CD4-positive, alpha-beta T cell treated with Interleukin-15 for 1 hour (primary cell): ENCODE results near the gene AXIN2.

Experiments used
- DNase-seq: peaks from one replicate; pipeline ENCODE4 v3.0.0-alpha.2; 2020

The AXIN2 gene

DNA sequence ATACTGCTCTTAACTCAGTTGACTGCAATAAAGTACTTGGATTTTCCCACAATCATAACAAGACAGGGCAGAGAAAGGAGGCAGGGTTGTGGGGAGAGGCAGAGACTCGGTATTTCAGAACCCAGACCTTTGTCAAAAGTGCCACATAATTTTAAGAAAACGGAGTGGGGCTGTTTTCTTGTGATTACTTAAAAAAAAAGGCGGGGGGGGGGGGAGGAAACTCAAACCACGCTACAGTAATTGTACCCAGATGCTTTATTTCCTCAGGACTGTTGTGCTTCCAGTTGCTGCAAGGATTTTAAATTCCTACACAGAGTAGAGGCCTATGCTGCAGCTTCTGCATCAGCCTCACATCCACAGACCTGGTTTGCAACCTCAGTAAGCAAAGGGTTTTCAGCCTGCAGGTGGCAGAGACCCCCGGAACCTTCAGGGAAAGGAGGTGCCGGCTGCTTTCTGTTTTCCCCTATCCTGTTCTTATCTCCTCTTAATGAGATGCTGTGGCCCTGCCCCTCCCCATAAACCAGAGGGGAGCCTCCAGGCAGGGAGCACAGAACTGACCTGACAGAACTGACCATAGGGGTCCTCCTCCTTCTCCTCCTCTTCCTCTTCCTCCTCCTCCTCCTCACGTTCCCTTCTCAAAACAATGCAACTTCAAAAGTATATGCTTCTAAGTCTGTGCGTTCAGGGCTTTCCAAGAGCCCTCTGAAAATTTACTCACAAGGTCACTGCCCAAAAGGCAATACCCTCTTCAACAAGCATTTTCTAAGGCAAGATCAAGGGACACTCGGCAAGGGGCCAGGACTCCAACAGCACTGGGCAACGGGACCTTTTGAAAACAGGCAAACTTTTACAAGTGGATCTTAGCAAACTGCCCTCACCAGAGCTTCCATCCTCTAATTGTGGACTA, 7.5 kb downstream of the AXIN2 start:
- DNase-seq, result no peak

DNA sequence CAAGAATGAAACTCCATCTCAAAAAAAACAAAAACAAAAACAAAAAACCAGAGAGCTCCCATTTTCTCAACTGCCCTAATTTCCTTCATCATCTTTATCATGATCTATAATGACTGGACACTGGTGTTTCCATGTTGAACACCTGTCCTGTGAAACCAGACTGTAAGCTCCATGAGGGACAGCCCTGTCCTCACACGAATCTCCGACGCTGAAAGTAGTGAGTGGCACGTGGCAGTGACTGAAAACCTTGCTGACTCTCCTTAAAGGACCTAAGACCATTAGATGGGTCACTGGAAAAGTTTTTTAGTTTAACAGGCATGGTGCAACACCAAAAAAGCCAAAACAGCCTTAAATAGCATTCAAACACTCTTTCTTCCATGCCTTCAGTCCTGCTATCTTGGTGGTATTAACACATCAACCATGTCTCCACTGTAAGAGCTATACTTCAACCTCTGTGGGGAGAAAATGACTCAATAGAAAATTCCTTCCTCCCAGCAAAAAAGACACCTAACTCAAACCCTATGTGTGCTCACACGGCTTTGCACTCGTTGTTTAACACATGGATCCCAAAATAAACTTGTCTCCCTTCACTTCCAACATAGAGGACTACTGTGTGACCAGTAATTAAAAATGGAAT, 8.3 kb downstream of the AXIN2 start:
- no peak for DNase-seq

DNA sequence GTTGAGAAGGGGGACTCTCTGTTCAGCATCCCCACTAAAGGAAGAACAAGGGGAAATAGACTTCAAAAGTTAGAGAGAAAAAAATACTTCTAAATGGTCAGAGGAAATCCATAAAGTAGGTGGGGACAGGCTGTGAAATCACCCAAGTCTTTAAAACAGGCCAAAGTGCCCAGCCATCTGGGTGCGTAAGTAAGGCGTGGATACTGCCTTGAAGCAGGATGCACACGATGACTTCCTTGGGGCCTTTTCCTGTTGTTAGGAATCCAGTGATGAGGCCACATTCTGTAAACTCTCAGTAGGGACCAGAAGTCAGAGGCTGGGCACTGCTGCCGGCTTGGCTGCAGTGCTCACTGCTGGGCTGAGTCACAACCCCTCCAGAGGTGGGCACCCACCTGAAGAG, 9.2 kb downstream of the AXIN2 start:
- DNase-seq, result no peak

DNA sequence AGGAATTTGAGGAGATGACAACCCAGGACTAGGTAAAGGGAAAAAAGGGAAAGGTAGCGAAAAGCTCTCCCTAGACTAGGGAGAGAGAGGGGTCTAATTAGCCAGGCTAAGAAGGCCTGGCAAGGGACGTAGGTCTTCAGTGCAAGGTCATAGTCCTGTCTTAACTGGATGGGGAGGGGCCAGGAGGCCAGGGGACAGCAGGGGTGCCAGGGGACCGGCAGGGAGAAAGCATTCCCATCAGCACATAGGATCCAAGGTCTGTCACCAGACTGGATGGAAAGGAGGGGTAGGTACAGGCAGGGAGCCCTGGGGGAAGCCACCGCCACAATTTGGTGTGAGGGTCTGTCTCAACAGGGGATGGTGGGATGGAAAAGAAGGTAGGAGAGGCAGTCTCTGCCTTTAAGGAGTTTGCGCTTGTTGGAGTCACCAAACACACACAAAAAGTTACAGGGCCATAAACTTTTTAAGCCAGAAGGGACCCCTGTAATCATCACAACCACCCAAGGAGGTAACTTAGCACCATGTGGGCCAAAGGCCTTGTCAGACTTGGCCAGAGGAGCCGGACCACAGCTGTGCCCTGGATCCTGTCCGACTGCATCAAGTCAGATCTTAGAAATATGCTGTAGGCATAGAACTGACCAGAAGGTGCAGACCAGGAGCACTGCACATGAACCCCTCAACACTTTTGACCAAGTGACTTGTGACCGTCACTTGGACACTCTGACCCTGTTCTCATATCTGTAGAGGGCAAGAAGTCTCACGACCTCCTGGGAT, 10.0 kb downstream of the AXIN2 start:
- DNase-seq, result no peak

DNA sequence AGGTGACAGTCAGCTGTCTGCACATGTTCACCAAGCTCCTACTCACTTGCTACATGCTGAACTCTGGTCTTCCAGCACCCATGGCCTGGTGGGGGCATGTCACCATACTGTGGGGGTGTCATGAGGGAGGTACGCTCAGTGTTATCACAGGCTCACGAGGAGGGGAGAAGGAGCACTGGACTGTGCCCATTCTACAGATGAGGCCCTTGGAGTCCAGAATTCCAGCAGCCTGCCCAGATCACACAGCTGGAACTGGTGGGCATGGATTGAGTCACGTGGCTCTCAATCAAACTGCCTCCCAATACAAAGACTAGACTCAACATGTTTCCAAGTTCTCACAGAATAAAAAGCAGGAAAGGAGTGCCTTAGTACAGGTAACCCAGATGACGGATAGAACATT, 10.7 kb downstream of the AXIN2 start:
- no peak for DNase-seq

DNA sequence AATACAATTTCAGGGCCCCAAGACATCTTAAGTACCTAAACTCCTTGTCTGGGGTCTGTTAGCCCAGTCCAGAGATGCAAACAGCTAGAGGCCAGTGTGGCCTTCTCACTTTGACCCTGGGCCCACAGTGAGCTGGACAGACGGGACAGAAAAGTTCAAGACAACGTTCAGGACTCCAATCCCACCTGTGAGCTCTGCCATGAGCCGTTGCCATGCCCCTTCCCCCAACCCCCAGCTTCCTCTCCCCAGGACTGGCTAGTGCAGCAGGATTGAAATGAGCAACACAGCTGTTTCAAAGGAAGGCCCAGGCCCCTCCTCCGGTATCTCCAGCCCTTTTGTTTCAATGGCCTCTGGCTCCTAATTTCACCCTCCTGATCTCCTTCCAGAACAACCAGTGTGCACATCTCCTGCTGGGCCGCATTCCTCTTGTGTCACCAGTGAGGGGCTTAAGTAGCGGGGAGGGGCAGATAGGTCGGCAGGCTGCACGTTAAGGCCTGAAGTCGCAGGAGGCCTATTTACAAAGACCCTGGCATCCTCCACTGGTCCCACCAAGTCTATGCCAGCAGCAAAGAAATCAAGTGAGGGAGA, 11.3 kb downstream of the AXIN2 start:
- DNase-seq, result no peak

DNA sequence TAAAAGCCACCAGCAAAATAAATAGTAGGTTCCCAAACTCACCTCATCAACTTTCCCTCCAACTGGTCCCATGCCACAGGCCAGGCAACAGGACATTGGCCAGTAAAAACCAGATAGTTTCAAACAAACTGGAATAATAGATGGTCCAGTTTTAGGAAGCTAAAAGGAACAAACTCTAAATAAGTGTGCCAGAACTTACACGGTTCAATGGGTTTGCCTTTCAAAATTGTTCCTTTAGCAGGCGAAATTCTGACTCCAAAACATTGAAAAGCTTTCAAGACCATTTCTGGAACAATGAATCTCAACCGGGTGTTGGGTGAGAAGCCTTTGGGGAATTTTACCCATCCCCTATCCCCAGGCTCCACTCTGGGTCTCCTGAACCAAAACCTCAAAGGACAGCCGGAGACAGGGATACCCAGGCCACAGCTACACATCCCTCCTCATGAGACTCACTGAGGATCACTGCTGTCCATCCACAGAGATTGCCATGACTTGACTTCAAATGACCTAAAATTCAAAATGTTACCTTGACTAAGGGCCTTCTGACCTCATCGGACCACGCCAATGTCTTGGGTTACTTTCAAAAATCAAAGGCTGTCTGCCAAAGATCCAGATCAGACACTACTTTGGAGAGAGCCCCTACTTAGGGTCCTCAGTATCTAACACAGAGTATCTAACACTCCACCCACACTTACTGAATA, 13.0 kb downstream of the AXIN2 start:
- no peak for DNase-seq

DNA sequence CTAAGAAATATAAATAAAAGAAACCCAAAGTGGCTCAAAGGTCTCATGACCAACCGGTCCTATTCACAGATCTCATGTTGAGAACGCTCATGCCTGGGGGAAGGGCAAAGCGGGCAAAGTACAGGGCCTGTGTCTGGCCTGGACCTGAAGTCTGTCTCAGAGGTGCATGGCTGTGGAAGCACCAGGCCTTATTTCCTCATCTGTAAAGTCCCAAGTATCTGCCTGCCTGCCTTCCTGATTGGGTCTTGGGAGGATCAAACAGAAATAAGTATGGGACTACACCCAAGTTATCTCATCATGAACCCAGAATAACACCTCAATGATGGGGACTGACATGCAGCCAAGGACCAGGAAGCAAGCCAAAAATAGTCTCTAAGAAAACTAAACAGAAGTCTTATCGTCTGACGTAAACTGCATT, 14.2 kb downstream of the AXIN2 start:
- no peak for DNase-seq

DNA sequence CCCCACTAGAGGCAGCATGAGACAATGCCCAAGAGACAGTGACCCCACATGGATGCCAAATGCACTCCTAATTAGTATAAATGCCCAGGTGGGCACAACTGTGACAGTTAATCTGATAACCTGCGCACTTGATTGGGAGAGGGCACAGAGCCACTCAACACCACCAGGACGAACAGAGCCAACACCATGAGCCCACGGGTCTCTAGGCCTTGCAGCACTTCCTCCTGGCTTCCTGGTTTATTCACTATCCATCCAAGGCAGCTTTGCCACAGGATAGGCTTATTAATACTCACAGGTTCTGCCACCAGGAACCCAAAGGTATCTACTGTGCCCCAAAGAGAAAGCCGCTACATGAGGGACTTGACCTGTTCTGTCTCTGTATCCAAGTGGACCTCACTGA, 14.9 kb downstream of the AXIN2 start:
- no peak for DNase-seq

DNA sequence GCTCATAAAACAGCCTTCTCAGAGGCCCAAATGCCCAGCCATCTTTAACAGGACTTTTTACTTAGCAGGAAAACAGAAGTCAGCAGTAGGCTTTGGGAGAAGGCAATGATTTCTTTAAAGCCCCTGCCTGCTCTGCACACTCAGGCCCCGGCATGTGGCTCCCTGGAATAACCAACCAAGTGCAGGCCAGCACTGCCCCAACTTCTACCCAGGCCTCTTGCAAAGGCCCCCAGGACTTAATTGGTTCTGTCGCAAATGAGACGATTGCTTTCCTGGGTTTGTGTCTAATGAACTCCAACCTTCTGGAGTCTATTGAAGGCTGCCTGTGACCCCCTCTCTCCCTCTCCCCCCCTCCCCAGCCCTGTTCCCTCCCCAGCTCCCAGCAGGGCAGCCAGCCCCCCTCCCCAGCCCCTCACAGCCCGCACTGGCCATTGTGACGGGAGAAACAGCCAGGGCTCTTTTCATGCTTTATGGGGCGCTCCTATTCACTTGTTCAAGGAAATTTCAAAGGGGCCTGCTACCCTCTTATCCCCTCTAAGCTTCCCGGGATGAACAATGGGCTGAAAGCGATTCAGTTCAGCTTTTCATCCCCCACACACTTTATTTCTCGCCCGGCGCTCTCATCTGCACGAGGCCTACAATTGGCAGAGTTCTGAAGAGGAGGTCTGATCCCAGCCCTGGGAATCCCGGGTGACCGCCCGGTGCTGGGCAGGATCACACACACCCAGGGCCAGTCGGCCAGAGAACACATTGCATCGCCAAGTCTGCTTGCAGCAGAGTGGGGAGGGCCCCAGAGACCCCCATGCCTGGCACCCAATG, 15.5 kb downstream of the AXIN2 start:
- no peak for DNase-seq

DNA sequence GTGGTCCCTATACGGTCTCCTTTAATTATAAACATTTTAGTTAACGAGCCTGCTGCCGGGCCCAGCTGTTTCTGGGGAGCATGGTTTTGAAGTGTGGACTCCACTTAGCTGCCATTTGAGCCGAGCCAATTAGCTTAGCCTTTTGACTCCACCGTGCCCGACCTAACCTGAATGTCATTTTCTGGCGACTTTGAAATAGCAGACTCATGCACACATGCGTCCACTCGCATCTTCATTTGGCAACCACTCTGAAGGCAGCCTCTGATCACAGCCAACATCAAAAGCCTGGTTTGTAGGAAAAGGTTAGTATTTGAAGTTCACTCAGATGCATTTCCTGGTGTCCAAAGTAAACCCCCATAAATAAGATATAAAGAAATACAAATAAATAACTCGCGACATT, 16.8 kb downstream of the AXIN2 start:
- DNase-seq, result no peak

DNA sequence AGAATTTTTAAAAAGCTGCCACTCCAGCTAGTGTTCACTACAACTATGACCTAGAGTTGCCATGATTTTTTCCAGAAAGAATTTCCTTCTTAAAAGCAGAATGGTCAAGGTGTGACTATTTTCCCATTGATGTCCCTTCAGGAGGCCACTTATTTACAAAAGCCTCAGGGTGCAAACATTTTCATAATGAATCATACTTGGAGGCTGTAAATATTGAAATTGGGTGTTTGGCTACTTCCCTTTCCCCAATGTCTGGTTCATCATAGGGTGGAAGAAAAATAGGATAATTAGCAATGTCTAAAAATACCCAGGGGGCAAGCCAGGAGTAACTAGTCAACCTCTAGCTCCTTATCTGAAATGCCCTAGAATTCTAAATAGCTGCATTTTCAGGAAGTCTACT, 18.8 kb downstream of the AXIN2 start:
- DNase-seq, result no peak

DNA sequence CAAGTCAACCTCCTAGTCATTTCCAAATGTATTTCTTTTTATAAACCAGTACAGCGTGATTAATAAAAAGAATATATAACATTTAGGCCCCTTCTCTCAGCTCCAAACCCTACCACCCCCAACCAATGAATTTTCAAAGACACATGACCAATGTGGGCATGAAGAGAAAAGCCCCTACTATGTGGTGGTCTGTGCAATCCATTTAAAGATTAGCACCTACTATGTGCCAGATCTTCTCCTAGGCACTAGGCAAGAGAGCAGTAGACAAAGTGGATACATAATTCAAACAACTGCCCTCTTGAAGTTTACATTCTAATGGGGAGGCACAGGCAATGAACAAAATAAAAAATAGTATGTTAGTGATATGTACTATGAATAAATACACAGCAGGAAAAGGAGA, 19.4 kb downstream of the AXIN2 start:
- DNase-seq, result no peak

DNA sequence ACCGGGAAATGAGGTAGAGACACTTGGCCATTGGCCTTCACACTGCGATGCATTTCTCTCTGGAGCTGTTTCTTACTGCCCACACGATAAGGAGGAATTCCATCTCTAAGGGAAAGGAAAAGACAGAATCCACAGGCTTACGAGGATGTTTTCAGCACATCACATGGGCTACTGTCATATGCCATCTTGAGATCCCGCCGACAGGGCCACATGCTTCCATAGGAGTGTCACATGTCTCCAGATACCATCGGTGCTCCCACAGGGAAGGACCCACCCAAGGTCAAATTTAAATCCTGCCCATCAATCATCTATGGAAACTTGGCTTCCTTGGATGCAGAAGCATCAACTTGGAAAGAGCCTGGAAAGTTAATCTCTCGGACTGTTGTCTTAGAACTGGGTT, 20.0 kb downstream of the AXIN2 start:
- no peak for DNase-seq

DNA sequence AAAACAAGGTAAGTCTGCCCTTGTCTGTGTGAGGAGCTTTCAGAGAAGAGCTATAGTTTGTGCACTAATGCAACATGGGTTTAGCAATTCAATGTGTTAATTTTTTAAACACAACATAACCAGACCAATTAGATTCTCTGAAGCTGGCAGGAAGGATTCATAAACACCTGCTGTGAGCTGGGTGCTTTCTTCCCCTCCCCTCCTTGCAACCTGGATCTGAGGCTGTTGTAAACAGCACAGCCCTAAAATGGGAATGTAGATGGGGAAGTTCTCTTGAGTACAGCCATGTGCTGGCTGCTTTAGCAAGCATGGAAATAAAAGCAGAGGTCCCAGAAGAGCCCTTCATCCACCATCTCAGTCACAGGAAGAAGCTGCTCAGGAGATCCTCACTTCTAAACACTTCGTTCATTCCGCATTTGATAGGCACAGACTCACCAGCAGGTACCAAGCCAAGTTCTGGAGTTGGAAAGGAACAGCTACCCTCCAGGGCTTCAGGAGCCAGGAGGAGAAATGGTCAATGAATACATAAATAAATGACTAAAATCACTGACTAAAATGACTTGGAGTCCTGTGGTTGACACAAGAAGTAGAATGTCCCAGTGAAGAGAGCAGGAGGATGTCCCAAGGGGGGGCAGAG, 21.7 kb downstream of the AXIN2 start:
- DNase-seq, result no peak

DNA sequence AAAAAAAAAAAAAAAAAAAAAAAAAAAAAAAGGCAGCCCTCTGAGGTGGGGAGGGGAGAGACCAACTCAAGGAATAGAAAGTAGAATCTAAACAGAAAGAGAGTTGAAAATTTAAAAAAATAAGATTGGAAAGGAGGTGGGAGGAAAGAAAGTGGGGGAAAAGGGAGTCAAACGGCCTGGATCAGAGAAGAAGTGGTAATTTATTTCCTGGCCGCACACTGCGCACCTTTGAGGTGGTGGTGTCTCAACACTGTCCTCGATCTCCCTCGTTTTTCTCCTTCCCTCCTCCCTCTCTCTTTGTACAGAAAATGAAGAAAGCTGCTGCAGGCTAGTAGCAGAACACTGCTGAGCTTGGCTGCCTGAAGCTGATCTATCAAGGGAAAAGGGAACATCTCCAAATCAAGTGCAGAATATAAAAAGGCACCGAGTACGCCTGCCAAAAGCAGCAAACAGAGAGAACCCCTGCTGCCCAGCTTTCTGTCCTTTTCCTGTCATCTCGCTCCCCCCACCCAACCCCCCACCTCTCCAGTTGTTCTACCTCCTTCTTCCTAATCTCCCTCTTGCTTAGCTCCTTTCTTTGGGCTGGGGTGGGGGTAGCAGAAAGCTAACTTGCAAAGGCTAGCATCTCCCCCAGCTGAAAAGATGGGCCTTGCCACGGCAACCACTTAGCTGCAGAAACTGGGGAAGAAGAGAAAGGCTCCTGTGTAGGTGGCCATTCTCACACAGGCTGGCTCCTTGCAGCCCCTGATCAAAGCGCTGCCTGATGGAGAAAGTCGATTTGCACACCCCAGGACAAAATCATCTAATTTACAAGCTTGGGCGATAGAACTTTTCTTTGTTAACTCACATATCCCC, 22.5 kb downstream of the AXIN2 start:
- DNase-seq, result no peak

DNA sequence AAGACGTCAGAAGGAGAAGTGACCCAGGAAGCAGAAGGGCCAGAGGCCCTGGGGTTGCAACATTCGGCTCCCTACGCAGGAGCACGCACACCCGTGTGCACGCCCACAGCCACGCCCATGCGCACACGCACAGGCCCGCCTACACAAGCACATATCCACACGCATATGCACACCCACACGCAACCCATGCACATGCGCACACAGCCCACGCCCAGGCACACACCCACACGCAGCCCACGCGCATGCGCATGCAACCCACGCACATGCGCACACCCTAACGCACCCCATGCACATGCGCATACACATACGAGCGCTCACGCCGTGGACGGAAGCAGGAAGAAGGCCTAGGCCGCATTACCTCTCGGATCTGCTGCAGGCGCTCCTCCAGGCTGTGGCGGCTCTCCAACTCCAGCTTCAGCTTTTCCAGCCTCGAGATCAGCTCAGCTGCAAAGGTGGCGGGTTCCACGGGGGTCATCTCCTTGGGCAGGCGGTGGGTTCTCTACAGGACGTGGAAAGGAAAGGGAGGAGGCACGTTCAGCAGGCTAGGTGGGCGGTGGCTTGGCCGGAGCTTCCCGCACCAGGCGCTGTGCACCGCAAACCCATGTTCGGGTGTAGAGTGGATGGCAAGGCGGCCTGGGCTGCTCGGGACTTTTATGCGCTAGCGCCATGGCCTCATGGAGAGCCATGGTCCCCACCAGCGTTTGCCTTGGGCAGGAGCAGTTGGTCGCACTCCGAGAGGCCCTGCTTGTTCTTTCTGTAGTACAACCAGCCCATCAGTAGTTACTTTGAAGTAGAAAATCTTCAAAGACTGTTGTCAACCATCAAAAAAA, 23.4 kb downstream of the AXIN2 start:
- DNase-seq, result peak; percentile 77

DNA sequence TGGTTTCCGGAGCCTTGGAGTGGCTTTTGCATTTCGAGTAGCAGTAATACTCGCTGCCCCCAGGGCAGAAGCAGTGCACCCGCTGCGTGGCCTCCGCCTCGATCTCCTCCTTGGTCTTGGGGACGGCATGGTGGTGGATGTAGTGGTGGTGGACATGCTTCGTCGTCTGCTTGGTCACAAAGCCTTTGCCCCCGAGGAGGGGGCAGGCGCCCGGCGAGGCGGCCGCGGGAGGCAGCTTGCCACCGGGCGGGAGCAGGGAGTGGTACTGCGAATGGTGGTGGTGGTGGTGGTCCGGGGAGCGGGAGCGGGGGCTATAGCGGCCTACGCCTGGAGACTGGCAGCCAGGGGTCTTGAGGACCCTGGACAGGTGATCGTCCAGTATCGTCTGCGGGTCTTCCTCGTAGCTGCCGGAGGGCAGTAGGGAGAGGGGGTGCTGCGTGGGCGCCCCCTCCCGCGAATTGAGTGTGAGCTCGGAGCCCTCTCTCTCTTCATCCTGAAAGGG, 24.1 kb downstream of the AXIN2 start:
- no peak for DNase-seq
